AML-193 (cell line): ENCODE results near the gene MED12L.
"Not testable (repeated sequence)": the region's sequence is repeated elsewhere in the genome, so short reads cannot be mapped to it uniquely, and the experiment has no call there.

ENCODE experiments used
- DNase-seq, 2 experiments: peaks; one replicate each; lab custom pipeline; 2025; lab: John Stamatoyannopoulos, UW

MED12L gene

DNA sequence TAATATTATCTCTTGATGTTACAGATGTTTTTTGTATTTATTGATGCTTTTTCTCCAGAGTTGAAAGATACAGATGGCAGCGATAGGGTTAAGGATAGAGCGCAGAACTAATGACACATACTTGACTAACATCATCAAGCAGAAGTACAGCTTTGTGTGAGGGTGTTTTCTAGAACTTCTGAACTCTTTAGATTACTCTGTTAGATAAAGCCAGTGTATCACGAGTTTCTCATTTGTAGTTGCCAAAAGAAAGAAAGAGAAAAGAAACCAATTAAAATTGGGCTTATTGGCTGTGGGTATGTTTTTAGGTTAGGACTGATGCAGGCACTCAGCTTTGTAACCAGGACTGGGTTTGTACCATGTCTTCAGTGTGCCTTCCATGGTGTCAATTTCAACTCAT, 124.2 kb downstream of the MED12L start:
- DNase-seq: no peak

DNA sequence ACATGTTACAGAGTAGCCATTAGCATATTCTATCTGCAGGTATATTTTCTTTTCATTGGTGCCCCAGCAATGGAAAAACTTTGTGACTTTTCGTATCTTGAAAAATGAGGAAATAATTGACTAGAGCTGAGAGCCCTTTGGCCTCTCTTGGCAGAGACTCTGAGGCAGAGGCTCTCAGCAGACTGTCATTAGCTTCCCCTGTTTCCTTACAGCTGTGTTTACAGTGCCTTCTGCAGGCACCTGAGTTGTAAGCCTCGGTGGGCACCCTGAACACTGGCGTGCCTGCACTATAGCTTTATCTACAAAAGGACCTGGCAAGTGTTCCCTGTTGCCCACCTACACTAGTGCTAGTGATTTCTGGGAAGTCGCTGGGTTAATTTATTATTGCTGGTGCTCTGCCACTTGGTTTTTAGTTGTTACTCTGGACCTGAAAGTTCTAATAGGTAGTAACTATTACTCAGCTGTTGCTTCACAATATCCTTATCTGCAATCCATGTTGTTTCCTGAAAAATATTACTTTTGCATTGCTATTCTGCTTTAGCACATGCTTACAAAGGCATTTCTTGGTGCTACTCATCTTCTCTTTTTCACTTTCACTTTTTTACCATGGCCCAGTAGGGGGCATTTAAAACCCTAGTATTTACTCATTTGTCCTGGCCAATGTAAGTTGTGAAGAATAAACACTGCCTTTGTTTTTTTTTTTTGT, 125.4 kb downstream of the MED12L start:
- DNase-seq: peak; percentile 26 to 38

DNA sequence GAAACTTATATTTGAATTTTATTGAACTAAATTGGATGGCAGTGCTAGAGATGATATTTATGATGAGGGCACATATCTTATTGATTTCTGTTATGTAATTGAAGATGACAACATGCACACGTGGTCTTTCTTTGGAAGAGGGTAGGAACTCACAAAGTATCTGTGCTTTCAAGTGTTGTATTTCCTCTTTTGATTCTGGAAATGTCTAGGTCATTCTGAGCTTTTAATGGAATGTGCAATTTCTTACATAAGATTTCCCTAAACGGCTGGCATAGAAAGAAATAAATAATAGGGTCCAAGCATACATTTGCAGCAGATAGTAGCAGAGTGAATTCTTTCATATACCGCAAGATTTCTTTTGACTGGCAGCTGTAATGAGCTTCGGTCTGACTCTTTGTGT, 127.7 kb downstream of the MED12L start:
- DNase-seq: no peak

DNA sequence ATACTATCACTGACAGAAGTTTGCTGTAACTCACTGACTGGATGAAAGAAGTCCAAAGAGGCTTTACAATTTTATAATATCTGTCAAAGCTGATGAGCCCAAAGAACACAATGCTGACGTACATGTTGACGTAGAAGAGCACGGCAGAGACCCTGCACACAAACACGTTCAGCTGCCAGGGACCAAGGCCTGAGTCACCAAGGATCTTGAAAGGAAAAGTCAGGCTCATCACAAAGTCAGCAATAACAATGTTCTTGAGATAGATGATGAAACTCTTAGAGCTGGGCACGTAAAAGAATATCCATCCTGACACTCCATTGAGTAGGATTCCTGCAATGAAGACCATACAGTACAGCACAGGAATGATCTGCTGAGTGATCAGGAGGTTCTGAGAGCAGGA, 128.4 kb downstream of the MED12L start:
- DNase-seq: no peak

DNA sequence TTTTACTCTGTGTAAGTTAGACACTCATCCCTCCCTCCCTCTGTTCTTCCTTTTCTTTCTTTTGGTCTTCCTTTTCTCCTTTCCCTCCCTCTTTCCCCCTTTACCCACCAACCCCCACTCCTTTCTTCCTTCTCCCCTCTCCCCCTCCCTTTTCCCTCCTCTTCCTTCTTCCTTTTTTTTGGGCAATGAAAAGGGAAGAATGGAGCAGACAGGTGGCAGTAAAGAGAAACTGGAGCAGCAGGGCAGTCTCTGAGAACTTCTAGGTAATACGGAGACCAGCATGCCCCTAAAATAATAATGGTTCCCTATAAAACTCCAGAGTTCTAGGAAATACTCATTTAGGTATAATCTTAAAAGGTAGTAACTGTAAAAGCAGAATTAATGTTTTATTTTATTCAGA, 129.0 kb downstream of the MED12L start:
- no peak for DNase-seq

DNA sequence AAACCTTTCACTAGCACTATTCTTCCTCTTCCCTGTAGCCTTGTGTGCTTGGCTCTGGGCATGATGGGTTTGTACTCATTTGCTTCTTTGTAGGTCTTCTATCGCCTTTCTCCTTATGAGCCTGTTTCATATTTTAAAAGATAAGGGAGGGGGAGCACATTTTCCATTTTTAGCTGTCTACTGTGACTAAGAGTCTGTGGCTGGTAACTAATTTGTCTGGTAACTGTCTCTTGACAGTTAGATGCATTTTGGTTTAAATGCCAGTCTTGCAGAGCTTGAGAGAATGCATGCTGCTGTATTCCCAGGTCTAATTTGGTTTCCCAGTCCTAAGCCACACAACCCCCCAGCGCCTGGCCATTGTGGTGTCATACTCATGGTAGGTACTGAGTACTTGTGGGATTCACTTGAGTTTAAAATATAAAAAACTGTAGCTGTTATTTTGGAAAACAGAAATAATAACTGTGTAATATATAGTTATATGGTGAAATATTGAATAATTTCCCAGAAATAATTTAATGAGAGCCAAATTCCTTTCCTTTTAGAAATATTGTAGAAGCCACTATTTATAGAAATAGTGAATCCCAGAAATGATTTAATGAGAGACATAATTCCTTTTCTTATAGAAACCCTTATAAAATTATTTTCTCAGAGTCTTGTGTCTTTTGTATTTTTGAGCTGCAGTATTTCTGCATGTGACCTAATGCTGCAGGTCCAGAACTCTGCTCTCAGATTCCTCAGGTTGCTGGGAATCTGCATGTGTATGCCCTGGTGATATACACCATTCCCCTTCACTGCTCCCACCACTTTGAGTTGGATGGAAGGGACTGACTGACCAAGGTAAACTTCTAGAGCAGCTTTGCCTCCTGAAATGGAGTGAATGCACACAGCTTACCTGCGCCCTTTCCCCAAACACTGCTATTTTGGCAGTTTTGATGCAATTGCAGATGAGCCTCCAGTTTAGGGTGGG, 131.5 kb downstream of the MED12L start:
- no peak for DNase-seq

DNA sequence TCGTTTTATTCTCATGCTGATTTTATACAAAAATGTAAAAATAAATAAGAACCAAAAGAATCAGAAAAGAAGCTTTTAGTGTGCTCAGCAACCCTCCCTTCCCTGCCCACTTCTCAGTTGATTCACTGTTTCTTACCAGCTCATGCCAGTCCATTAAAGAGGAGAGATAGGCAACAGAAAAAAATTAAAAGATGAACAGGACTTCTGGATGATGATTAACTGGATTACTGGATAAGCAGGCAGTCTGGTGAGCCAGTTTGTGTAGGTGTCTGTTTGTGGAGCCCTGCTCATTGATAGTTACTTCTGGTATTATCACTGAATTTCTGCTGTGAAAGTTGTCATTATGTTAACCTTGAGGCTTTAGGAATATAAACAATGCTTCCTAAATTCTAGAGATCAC, 132.7 kb downstream of the MED12L start:
- no peak for DNase-seq

DNA sequence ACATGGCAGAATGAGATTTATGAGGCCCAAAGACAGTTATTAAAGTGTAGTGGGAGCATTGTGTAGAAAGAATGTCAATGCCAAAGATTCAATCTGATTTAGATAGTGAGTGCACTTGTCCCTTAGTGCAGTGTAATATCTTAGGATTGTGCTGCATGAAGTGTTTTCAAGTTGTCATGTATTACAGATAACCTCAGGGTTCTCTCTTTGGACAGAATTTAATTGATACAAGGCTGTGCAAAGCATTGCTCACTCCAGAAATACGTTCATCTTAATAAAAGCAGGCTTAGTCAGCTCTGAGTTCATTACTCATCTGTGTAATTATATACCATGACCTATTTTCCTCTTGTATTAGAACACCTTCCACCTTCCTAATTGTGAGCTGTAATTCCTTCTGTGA, 133.6 kb downstream of the MED12L start:
- DNase-seq: no peak

DNA sequence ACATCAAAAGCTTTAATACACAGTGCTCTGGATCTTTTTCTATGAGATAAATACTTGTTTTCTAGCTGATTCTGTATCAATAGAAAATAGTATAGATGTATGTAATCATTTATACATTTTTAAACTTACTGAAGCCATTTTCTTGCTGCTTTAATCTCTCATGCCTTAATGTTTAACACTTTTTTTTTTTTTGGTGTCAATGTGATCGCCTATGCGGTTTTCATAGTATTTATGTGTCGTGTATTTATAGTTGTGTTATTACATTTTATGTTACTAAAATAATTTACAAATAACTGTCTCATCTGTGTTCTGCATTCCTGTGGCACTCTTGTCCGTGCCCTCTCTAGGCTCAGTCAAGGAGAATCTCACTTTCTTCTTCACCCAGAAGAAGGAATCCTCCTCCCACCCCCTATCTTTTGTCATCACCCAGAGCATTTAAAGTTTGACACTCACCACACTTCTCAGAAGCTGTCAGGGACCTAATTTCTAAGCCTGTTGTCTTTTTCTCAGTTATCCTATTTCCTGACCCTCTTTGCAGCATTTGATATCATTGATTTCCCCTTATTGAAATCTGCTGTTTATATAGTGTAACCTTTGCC, 138.9 kb downstream of the MED12L start:
- no peak for DNase-seq

DNA sequence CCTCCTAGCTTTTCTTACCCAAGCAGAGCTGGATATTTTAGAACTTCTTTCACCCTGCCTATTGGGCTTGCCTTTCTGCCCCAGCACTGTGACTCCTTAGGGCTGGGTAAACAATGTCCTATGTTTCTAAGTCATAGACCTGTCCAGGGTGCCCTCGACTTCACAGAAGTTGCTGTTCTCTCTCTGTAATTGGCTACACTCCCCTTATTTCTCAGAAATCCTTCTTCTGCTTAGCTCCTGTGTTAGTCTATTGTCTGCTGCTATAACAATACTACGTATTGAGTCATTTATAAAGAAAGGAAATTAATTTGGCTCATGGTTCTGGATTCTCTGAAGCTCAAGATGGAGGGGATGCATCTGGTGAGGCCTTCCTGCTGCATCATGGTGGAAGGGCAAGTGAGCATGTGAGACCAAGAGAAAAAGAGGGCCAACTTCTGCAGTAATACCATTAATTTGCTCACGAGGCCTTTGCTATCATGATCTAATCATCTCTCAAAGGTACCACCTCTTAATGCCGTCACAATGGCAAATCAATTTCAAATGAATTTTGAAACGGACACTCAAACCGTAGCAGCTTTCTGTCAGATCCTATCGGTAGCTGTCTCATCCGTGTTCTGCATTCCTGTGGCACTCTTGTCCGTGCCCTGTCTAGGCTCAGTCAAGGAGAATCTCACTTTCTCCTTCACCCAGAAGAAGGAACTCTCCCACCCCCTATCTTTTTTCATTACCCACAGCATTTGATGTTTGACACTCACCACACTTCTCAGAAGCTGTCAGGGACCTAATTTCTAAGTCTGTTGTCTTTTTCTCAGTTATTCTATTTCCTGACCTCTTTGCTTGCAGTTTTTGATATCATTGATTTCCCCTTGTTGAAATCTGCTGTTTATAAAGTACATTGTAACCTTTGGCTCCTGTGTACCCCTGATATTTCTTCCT, 139.8 kb downstream of the MED12L start:
- no peak for DNase-seq

DNA sequence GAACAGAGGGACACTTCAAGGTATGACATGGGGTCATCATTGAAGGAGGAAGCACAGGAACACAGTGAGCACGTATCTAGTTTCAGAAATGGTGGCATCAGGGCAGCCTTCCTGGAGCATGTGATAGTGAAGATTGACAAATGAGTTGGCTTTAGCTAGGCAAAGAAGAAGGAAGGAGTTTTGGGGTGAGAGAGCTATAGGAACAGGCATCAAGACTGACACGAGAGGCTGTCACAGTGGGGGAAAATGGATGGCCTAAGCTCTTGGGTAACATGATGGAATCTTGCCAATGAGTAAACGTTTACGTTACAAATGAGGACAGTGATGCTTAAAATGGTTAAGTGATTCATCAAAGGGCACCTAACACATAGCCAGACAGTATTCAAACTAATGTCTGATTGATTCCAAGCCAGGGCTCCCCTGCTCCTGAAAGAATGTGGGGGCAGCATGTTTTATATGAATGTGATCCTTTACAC, 140.7 kb downstream of the MED12L start:
- DNase-seq: no peak

DNA sequence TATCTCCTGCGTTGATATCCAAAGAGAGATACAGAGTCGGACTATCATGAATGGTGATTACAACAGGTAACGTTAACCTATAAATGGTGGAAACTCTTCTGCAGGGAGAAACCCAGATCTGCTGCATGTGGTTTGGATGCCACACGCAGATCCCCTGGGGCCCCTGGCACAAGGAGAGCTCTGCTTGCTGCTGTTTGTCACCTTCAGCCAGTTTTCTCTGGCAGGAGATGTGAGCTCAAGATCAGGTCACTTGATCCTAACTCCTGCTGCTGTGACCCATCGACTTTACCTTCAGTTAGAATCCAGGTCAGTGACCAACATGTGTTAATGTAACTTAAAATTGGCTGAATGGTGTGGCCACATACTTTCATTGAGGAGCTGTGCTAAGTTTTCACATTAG, 141.4 kb downstream of the MED12L start:
- DNase-seq: no peak

DNA sequence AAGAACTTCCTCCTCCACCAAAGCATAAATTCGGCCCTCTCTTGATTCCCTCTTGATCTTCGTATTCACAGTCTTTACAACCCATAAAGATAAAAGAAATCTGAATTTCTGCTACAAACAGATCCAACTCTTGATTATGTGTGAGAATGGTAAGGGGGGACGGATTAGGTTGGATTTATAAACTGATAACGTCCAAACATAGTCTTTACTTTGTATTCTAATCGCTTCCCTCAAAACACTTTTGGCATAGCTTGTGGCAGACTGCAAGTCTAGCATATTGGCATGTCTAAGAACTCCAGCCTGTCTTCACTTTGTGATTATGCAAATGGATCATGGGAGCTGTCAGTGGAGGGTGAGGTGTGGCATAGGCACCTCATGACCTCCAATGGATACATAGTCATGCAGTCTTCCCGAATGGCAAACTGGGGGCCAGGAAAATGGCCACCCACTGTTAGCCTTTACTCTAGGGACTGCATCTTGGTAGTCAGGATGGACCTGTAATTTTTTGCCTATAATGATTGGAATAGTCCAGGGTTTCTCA, 141.9 kb downstream of the MED12L start:
- DNase-seq: no peak

DNA sequence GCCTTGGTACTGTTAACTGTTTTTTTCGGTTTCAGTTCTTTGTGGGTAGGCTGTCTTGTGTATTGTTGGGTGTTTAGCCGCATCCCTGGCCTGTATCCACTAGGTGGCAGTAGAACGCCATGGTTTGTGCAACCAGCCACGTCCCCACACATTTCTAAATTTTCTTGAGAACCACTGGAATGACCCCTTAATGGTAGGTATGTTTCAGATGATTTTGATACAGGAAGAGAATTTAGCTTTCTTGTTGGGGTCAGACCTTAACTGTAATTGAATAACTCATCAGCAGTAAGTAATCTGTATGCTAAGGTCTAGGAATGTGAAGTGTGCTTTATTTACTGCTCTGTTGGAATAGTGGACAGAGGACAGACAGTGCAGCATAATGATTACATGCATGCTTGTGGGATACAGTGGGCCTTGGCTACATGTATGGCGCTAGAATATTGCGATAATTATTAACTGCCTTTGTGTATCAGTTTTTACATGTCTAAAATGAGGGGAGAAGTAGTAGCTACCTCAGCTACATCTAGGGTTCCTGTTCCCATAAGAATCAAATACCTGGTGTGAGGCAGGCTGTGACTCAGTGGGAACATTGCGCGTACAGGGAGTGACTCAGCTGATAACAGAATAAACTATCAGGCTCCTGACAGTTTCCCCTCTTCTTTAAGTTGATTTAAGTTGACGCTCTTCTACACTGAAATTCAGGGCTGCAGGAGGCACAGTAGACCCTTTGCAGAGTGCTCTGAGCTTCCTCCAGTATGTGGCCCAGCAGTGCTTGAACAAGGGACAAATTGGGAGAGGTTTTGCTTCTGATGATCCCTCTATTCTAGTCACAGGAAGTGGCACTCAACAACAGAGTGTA, 142.6 kb downstream of the MED12L start:
- DNase-seq: peak; percentile 56 to 67

DNA sequence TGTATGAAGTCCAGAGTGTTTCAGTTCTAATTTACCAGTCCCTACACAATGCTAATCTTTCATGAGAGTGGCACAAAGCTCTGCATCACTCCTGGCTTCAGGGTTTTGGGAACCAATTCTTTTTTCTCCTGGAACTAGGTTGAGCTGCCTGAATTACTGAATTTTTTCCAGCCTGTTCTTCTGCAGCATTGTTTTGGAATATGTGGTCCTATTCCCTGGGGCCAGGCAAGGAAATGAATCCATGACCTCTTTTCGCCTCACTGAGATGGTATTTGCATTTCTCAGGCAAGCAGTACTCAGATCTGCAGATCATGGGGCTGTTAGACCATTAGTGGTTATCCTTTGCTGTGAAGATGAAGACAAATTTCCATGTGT, 143.2 kb downstream of the MED12L start:
- no peak for DNase-seq

DNA sequence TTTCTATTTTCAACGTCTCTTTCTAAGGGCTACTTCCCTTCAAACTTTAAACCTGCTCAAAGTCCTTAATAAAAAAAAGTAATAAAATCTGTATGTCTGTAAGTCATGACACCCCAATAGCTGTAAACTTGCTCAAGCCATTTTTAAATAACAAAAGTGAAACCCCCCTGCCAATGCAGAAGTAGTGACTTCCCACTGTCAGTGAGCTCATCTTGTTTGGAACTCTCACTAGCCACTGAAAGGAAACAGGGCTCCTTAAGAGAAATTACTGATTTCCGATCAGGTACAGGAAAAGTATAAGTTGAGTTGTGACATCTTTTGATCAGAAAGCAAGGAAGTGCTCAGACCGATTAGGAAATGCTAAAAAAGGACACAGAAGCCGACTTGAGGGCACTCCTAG, 145.2 kb downstream of the MED12L start:
- peak; percentile 58 to 65 for DNase-seq

DNA sequence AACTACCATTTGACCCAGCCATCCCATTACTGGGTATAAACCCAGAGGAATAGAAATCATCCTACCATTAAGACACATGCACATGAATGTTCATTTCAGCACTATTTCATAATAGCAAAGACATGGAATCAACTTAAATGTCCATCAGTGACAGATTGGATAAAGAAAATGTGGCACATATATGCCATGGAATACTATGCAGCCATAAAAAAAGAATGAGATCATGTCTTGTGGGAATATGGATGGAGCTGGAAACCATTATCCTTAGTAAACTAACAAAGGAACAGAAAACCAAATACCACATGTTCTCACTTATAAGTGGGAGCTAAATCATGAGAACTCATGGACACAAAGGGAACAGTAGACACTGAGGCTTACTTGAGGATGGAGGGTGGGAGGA, 146.9 kb downstream of the MED12L start:
- DNase-seq: not testable (repeated sequence)

DNA sequence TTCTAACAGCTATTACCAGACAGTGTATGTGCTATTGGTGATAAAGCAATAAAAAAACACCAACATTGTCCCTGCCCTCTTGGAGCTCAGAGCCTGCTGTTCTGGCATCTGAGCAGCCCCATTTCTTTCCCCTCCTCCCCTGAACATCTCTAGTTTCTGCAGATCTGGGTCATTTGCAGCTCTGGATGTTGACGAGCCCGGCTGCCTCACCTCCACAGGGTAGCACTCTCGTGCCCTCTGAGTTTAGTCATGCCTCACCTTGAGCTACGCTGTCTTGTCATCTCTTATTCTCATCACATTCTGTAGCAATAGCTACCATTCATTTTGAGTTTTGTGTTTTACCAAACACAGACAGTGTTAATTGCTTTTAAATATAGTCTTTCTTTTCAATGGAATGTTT, 147.5 kb downstream of the MED12L start:
- DNase-seq: no peak

DNA sequence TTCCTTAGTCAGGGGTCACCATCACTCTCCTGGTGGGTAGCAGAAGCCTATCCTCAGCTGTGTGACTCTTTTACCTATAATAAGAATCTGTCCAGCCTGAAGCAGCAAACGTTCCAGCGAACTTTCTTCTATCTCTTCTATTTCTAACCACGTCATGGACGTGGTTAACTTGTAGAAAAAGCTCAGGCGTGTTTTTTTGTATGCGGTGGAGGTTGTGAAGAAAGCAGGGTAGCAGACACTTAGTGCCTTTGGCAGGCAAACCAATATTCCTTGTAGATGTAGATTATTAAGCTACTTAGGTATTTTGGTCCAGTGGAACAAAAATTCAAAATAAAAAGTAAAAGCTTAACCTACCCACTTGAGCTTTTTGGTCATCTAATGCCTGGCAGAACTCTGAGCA, 149.4 kb downstream of the MED12L start:
- no peak for DNase-seq

DNA sequence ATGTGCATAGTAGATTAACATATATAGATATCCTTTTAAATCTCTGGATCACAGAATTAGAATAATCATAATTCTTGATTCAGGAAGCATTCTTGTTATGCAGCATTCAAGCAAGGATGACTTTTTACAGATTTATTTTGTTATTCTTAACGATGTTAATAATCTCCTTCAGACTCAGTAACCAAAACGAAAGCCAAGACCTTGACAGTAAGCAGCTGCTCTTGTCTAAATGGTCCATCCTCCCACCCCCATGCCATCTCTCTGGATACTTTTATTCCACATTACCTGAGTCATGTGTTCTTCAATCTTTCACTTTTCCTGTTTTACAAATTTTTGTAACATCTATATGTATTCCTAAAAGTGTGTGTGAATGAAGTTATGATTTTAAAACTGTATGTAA, 150.9 kb downstream of the MED12L start:
- no peak for DNase-seq
